HG03066 (cell line): ENCODE data around the gene ZNG1B.
"Not testable (repeated sequence)": the region's sequence is repeated elsewhere in the genome, so short reads cannot be mapped to it uniquely, and the experiment has no call there.

Source experiments
- ATAC-seq: cut with Tn5 transposase; IDR thresholded peaks from one replicate; pipeline ENCODE4 v1.9.1; 2021; ENCODE audit warnings: low read depth; ENCODE audit not compliant: unreplicated experiment

Gene ZNG1B

DNA sequence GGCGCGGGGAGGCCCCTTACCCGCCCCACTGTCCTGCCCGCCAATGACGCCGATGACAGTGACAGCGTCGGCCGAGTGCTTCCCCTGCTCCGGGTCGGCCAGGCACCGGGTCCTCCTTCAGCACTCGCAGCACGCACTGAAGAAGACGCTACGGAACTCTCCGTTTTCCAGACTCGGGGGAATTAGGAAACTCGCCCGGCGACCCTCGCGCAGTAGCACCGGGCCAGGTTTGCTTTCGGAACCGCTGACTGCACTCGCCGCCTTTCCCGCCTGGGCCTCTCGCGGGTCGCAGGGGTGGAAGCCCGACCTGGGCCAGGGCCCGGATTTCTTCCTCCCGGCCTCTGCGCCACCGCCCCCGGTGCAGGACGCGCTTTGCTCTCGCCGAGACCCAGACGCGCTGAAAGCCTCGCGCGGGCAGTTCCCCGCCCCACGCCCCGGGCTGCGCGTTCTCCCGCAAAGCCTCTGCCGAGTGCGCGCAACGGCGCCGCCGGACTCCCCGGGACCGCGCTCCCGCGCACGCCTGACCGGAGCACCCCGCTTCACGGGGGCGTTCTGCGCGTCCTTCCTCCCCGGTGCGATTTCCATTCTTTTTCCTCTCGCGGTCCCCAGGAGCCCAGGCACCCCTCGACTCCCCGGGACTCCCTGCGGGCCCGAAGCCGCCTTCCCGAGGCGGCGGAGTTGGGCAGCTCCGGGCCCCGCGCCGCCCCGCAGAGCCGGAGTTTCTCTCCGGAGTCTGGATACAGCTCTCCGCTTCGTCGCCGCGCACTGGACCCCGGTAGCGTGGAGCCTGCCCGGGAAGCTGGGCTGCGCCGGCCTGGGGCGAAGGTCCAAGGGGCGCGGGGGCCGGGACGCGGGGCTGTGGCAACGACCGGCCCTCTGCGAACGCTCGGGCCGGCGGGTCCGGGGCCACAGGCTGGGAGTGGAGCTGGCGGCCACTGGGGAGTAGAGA lies 65.9 kb downstream of the ZNG1B start:
- not testable (repeated sequence) for ATAC-seq

DNA sequence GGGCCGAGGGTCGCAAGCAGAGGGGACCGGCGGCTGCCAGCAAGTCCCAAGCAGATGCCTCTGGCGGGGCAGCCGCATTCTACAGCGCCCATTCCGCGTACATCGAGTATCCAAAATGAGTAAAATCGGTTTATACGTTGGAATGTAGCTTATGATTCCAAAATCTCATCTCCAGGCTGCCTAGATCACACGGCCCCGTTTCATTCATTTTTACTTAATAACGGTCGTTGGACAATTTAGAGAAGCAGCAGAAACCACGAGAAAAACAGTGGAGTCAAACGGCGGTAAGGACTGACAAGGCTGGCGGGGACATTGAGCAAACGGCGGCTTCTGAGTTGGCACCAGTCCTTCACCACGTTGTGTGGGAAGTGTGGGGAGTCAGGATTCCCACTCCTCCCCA lies 66.6 kb downstream of the ZNG1B start:
- ATAC-seq, result not testable (repeated sequence)

- ATAC-seq, result not testable (repeated sequence)
Observed at GRCh38 chr2:113507394-113508140, 70.1 kb downstream of the ZNG1B start.

DNA sequence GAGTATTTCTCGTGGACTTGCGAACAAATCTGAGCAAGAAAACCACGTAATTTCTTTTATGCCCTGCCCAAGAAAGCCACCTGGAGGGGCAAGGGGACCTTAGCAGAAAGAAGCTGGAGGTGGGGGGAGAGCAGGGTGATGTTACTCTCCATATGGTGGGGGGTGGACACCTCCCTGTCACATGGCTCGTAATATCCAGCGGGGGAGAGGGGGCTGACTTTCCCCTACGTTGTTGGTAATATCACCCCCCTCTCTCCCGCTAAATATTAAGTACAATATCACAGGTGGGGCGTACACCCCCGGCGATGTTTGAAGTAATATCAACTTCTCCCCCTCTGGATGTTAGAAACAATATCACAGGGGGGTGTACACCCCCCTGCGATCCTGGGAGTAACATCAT lies 70.7 kb downstream of the ZNG1B start:
- not testable (repeated sequence) for ATAC-seq

GRCh38 chr2:113510913-113511312 lies 73.4 kb downstream of the ZNG1B start:
- ATAC-seq, result not testable (repeated sequence)

GRCh38 chr2:113511859-113512258 lies 74.4 kb downstream of the ZNG1B start:
- ATAC-seq, result not testable (repeated sequence)

- not testable (repeated sequence) for ATAC-seq
Observed at GRCh38 chr2:113515457-113515856, 78.0 kb downstream of the ZNG1B start.

GRCh38 chr2:113515995-113516394 lies 78.5 kb downstream of the ZNG1B start:
- not testable (repeated sequence) for ATAC-seq

DNA sequence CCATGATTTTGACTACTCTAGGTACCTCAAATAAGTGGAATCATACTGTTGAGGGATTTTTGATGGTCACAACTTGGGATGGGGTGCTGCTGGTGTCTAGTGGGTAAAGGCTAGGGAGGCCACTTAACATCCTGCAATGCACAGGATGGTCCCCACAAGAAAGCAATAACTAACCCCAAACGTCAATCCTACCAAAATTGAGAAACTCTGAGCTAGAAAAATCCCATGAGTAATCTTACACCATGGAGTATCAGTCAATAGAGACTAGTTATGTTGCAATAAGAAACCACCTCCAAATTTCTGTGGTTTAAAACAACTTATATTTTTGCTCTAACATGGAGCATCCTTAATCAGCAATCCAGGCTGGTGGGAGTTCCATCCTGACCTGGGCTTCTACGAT lies 79.5 kb downstream of the ZNG1B start:
- ATAC-seq, result not testable (repeated sequence)

GRCh38 chr2:113520837-113521236 lies 83.3 kb downstream of the ZNG1B start:
- not testable (repeated sequence) for ATAC-seq

DNA sequence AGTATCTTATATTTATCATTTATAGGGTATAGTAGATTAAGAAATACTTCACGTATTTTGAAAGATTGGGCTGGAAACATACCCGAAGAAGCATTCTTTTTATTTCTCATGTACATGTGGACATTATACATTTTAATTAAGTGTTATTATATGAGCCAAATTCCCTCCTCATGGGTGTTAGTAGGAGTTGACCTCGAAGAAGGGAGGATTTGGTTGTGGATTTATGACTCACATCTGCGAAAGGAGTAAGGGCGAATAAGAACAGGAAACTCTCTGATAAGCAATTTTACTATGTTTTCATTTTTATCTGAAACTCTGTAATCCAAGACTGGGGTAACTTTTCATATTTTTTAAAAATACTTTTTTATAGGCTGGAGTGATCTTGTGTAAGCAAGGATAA lies 84.0 kb downstream of the ZNG1B start:
- ATAC-seq, result not testable (repeated sequence)

- not testable (repeated sequence) for ATAC-seq
Observed at GRCh38 chr2:113524986-113525385, 87.5 kb downstream of the ZNG1B start.

DNA sequence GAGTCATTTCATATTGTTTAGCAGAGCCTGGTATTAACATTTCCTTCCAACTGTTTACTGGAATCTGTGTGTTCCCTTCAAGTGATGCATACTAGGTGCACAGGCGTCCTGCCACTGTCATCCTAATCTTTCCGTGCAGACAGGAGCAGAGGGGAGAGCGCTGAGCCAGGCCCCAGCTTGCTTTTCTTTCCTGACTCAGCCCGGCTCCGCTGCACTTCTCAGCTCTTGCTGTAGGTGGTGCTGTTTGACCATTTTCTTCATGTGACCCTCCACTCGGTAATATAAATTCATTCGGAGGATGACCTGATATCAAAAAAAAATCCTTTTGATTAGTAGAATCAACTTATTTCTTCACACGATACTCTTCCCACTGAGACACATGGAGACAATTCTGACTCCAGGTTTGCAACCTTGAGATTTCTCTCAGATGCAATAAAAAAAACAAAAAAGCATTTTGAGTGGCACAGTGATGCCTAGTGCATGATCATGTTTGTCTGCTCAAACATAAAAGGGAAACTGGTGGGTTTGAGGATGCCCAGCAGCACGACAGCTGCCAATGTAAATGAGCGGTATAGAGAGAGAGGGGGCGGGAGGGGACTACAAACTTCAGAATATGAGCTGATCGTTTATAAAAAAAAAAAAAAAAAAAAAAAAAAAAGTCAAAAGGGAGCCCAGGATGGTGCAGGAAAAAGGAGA lies 90.0 kb downstream of the ZNG1B start:
- not testable (repeated sequence) for ATAC-seq

- not testable (repeated sequence) for ATAC-seq
Observed at GRCh38 chr2:113528126-113528525, 90.6 kb downstream of the ZNG1B start.

- ATAC-seq, result not testable (repeated sequence)
Observed at GRCh38 chr2:113528904-113529303, 91.4 kb downstream of the ZNG1B start.

DNA sequence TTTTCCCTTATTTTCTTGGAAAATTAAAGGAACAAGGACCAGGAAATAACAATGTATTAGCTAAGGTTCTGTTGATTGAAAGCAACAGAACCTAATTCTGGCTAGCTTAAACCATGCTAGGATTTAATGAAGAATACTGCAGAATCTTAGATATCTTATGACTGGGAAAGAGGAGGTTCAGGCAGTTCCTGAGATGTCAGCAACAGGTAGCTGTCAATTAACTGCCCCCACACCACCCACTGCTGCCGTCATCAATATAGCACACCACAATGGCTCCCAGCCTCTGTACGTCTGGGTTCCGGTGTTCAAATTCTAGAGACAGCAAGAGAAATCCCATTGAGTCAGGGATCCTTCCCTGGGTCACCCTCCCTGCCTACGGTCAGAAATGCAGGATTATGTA lies 95.5 kb downstream of the ZNG1B start:
- not testable (repeated sequence) for ATAC-seq

DNA sequence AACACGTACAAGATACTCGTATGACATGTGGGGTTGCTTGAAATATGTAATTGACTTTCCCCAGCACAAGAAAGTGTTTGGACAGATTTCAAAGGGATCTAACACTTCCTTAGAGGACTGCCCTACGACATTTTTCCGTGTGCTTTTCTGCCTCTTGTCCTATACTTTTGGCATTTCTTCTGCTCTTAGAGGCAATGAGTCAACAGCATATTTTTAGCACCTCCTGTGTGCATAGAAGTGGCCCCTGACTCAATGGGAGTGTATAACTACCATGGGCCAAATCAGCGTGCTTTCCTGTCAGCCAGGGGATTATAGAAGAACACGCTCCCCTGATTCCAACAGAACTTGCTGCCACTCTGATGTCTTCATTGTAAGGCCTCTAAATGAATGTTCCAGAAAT lies 99.1 kb downstream of the ZNG1B start:
- ATAC-seq, result not testable (repeated sequence)

- not testable (repeated sequence) for ATAC-seq
Observed at GRCh38 chr2:113540834-113541203, 103.3 kb downstream of the ZNG1B start.

DNA sequence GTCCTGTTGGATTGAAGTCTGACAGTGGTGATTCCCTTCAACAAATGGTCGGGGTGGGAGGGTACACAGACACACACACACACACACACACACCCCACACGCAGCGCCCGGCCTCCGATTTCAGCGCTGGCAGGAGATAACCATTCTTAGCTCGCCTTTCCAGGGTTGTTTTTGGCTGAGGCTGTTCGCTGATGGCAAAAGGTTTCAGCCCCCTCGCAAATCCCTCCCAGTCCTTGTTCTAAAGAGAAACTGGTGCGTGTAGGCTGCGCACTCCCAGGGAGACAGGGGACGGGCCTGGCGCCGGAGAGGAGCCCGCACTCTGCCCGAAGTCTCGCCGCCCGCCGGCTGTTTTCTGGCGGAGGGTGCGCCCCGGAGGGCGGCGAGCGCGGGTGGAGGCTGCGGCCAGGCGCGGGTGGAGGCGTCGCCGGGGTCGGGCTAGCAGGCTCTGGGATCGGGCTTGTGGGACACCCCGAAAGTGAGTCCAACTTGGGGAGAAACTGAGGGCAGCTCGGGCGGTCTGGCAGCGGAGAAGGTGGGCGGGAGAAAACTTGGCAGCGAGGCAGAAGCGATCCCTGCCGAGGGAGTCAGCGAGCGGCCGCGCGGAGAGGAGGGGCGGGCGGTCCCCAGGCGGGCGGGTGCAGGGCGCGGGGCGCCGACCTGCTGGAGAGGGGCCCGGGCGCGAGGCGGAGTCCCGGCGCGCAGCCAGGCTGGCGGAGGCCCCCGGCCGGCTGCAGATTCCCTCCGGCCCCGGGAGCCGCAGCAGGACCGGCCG lies 103.9 kb downstream of the ZNG1B start:
- ATAC-seq, result not testable (repeated sequence)

- not testable (repeated sequence) for ATAC-seq
Observed at GRCh38 chr2:113541976-113542485, 104.5 kb downstream of the ZNG1B start.
